ENCODE results near the gene GTF3C1. TPM values are rescaled to one million over a fixed set of nuclear protein-coding genes. Genes with fewer than 3 reads are reported as not detected.

Gene GTF3C1
- total and polyA plus RNA-seq, 2 of the 13 experiments (the other 11 are each of a cell fraction or from before 2014, with no cell fraction given): 29.2 to 72.7 TPM

GRCh38 chr16:27448532-27449433, 100.9 kb downstream of the GTF3C1 start (continued):
- peak; percentile 67 for TF ChIP-seq SKI (IDR thresholded peaks at IDR 0.05; ENCODE audit: partially characterized antibody)
- no peak for TF ChIP-seq CREB3 (CRISPR knock-in tag; IDR thresholded peaks at IDR 0.05)
- no peak for TF ChIP-seq RORA (CRISPR knock-in tag; IDR thresholded peaks at IDR 0.05)
- TF ChIP-seq ZNF501 (CRISPR knock-in tag; IDR thresholded peaks at IDR 0.05): no peak
- TF ChIP-seq NR2F1 (CRISPR knock-in tag; IDR thresholded peaks at IDR 0.05): no peak
- TF ChIP-seq TFAP4 (IDR thresholded peaks at IDR 0.05; ENCODE audit: borderline replicate concordance, low read depth): peak; percentile 15; the same call in 1 of the 2 replicates
- no peak for TF ChIP-seq ZBTB4 (CRISPR knock-in tag; IDR thresholded peaks at IDR 0.05; ENCODE audit: borderline replicate concordance)
- no peak for TF ChIP-seq NCOA1 (CRISPR knock-in tag; IDR thresholded peaks at IDR 0.05)
- TF ChIP-seq FOSL1 (CRISPR knock-in tag; IDR thresholded peaks at IDR 0.05; ENCODE audit: borderline replicate concordance): no peak

Measured in HepG2 (cell line).